ENCODE data around the gene ZBTB40. TPM values are rescaled to one million over a fixed set of nuclear protein-coding genes. Genes with fewer than 3 reads are reported as not detected.

ZBTB40 gene
- total RNA-seq, 2 donors from 2014 or later, result 11.2 to 16.2 TPM

GRCh38 chr1:22410401-22410800, 41.2 kb upstream of the ZBTB40 start:
- Histone ChIP-seq H3K9me3 (no peaks in the 10 kb centered on the region), H3K4me1 (no peaks in the 10 kb centered on the region), H3K27me3 (no peaks in the 10 kb centered on the region), H3K4me3 (no peak overlapping the region), H3K9ac (ENCODE audit: low read depth in 2 of 2, low read length in 2 of 2) (no peak overlapping the region), H3K27ac (no peak overlapping the region), H3K36me3 (no peaks in the 10 kb centered on the region)
- DNase-seq, result no peak
- TF ChIP-seq, protein P1, sequence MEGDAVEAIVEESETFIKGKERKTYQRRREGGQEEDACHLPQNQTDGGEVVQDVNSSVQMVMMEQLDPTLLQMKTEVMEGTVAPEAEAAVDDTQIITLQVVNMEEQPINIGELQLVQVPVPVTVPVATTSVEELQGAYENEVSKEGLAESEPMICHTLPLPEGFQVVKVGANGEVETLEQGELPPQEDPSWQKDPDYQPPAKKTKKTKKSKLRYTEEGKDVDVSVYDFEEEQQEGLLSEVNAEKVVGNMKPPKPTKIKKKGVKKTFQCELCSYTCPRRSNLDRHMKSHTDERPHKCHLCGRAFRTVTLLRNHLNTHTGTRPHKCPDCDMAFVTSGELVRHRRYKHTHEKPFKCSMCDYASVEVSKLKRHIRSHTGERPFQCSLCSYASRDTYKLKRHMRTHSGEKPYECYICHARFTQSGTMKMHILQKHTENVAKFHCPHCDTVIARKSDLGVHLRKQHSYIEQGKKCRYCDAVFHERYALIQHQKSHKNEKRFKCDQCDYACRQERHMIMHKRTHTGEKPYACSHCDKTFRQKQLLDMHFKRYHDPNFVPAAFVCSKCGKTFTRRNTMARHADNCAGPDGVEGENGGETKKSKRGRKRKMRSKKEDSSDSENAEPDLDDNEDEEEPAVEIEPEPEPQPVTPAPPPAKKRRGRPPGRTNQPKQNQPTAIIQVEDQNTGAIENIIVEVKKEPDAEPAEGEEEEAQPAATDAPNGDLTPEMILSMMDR (IDR thresholded peaks at IDR 0.05), result no peak
- intact Hi-C loops (cut with DNase I), result loop anchor here (10.0 kb wide), 1 partner anchor 136 kb away; no protein-coding TSS in a partner anchor

- TF ChIP-seq, protein P1 (IDR thresholded peaks at IDR 0.05), result no peak
- H3K4me3 ChIP-seq, result no peak overlapping the region
- H3K36me3 ChIP-seq, result no peaks in the 10 kb centered on the region
- H3K9ac ChIP-seq (ENCODE audit: low read depth in 2 of 2, low read length in 2 of 2), result no peak overlapping the region
- H3K27me3 ChIP-seq, result no peaks in the 10 kb centered on the region
- H3K4me1 ChIP-seq, result no peaks in the 10 kb centered on the region
- DNase-seq, result no peak
- H3K27ac ChIP-seq, result no peak overlapping the region
- H3K9me3 ChIP-seq, result no peaks in the 10 kb centered on the region
- intact Hi-C loops (cut with DNase I), result loop anchor here (10.0 kb wide), 1 partner anchor 136 kb away; no protein-coding TSS in a partner anchor
Measured at GRCh38 chr1:22410928-22411495, 40.6 kb upstream of the ZBTB40 start.

DNA sequence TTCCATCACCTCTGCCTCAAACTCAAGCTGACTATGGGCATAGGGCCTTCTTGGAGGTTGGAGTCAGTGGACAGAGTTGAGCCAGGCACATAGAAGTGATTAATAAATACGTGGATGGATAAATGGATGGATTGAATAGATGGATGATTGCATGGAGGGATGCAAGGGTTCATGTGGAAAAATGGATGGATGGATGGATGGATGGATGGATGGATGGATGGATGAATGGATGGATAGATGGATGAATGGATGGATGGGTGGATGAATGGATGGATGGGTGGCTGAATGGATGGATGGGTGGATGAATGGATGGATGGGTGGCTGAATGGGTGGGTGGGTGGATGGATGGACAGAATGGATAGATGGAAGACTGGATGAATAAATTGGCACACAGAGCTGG, 40.1 kb upstream of the ZBTB40 start:
- intact Hi-C loops (cut with DNase I), result loop anchor here (10.0 kb wide), 1 partner anchor 137 kb away; no protein-coding TSS in a partner anchor
- Histone ChIP-seq H3K4me3 (no peak overlapping the region), H3K27me3 (no peaks in the 10 kb centered on the region), H3K36me3 (no peaks in the 10 kb centered on the region), H3K9ac (ENCODE audit: low read depth in 2 of 2, low read length in 2 of 2) (no peak overlapping the region), H3K4me1 (no peaks in the 10 kb centered on the region), H3K27ac (no peak overlapping the region), H3K9me3 (no peaks in the 10 kb centered on the region)
- TF ChIP-seq, protein P1 (IDR thresholded peaks at IDR 0.05), result no peak
- DNase-seq, result no peak

DNA sequence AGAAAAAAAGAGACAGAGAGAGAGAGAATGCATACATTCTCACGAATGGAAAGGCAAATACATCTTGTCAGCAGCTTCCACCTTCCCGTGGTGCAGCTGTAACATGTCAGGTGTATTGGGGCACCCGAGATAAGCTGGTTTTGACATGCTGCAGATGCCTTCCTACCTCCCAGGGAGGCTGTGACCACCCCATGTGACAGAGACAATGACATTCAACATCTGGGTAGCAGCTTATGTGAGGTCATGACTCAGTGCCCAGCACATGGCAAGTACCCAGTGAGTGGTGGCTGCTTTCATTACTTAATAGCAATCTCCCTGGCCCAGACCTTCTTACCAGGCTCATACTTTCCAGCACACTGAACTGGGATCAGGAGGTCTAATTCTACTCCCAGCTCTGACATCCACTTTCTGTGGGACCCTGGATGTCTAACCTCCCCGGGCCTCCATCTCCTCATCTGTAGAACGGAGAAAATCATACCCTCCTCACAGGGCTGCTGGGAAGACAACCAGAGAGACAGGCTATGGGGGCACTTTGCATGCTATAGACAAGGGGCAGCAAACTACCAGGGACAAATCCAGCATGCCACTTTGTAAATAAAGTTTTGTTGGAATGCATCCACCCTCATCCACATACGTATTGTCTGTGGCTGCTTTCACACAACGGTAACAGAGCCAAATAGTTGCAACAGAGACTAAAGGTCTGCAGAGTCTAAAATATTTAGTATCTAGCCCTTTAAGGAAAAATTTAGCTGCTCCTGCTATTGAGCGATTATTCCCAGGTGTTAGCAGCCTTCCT, 38.5 kb upstream of the ZBTB40 start:
- TF ChIP-seq, protein P1 (IDR thresholded peaks at IDR 0.05), result no peak
- intact Hi-C loops (cut with DNase I), result loop anchor here (10.0 kb wide), 1 partner anchor 138 kb away; no protein-coding TSS in a partner anchor
- H3K4me3 ChIP-seq, result no peak overlapping the region
- H3K27me3 ChIP-seq, result no peaks in the 10 kb centered on the region
- no peak overlapping the region for H3K27ac ChIP-seq
- no peaks in the 10 kb centered on the region for H3K36me3 ChIP-seq
- no peaks in the 10 kb centered on the region for H3K9me3 ChIP-seq
- no peak for DNase-seq
- H3K9ac ChIP-seq (ENCODE audit: low read depth in 2 of 2, low read length in 2 of 2), result no peak overlapping the region
- no peaks in the 10 kb centered on the region for H3K4me1 ChIP-seq

DNA sequence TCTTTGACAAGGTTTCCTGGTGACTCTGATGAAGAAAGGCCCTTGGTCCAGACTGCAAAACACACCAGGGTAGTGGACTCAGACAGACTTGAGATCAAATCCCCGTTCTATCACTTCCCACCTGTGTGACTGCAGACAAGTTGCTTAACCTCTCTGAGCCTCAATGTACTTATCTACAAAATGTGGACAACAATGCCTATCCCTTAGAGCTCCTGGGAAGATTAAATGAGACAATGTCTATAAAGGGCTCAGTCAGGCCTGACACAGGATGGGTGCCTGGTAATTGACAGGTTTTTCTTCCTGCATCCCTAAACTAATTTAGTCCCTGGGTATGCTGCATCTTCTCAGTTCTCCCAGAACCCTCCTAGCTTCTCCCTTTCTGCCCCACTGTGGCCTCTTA, 37.9 kb upstream of the ZBTB40 start:
- no peak for DNase-seq
- TF ChIP-seq, protein P1 (IDR thresholded peaks at IDR 0.05), result no peak
- intact Hi-C loops (cut with DNase I), result loop anchor here (10.0 kb wide), 1 partner anchor 139 kb away; no protein-coding TSS in a partner anchor
- H3K27ac ChIP-seq, result no peak overlapping the region
- H3K4me1 ChIP-seq, result no peaks in the 10 kb centered on the region
- no peaks in the 10 kb centered on the region for H3K27me3 ChIP-seq
- no peak overlapping the region for H3K4me3 ChIP-seq
- H3K36me3 ChIP-seq, result no peaks in the 10 kb centered on the region
- H3K9me3 ChIP-seq, result no peaks in the 10 kb centered on the region
- H3K9ac ChIP-seq (ENCODE audit: low read depth in 2 of 2, low read length in 2 of 2), result peak overlapping the region in 1 of 2 donors; percentile 57

Measured in colonic mucosa (tissue), 4 donors.